Tibial artery (tissue), 4 donors: Measurements from ENCODE around the gene SEC22A.
A peak's percentile ranks its signal among the peaks of the same experiment; 100 is the strongest.

Source experiments
- DNase-seq, 2 donors: peaks; one replicate each; pipeline ENCODE4 v3.0.0-alpha.2; 2019
- H3K27ac ChIP-seq, 2 donors: fragments of 200-600 bp; sonication (generic) in 1 of 2; 1 replicate in 1 of 2; 2 replicates in 1 of 2; pipeline ENCODE4 v1.5.1; 2018 to 2019; ENCODE audit warnings: mild to moderate bottlenecking in 1 of 2
- H3K27me3 ChIP-seq, 2 donors: fragments of 200-600 bp; sonication (generic) in 1 of 2; one replicate each; pipeline versions ENCODE4 v1.5.1 to v1.6.0; 2016 to 2019
- H3K36me3 ChIP-seq, 3 donors: fragments of 200-600 bp; sonication (generic) in 2 of 3; one replicate each; pipeline ENCODE4 v1.5.1; 2016 to 2019; ENCODE audit warnings: mild to moderate bottlenecking in 2 of 3
- H3K4me1 ChIP-seq, 4 donors: fragments of 200-600 bp; sonication (generic) in 2 of 4; 1 replicate in 3 of 4; 2 replicates in 1 of 4; pipeline ENCODE4 v1.5.1; 2016 to 2019
- H3K4me3 ChIP-seq, 2 donors: fragments of 200-600 bp; sonication (generic) in 1 of 2; 1 replicate in 1 of 2; 2 replicates in 1 of 2; pipeline ENCODE4 v1.5.1; 2018 to 2019; ENCODE audit warnings: mild to moderate bottlenecking in 2 of 2
- H3K9me3 ChIP-seq, 3 donors: fragments of 200-600 bp; sonication (generic) in 1 of 3; one replicate each; pipeline ENCODE4 v1.5.1; 2016 to 2019
- intact Hi-C: fragments of 100-400 bp; cut with DNase I; formaldehyde crosslinking; loops from one replicate; pipeline ENCODE4 v1.15.0; 2023; ENCODE audit warnings: low total_unique reads
- TF ChIP-seq, protein P1 (sequence below), 2 experiments: fragments of 200-600 bp in 1 of 2; fragments of 450-650 bp in 1 of 2; IDR thresholded peaks; one replicate each; pipeline ENCODE4 v1.5.1; 2017 to 2019; ENCODE audit warnings: antibody characterized with exemption in 2 of 2, mild to moderate bottlenecking in 1 of 2, moderate library complexity in 1 of 2

The SEC22A gene, protein sequence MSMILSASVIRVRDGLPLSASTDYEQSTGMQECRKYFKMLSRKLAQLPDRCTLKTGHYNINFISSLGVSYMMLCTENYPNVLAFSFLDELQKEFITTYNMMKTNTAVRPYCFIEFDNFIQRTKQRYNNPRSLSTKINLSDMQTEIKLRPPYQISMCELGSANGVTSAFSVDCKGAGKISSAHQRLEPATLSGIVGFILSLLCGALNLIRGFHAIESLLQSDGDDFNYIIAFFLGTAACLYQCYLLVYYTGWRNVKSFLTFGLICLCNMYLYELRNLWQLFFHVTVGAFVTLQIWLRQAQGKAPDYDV

DNA sequence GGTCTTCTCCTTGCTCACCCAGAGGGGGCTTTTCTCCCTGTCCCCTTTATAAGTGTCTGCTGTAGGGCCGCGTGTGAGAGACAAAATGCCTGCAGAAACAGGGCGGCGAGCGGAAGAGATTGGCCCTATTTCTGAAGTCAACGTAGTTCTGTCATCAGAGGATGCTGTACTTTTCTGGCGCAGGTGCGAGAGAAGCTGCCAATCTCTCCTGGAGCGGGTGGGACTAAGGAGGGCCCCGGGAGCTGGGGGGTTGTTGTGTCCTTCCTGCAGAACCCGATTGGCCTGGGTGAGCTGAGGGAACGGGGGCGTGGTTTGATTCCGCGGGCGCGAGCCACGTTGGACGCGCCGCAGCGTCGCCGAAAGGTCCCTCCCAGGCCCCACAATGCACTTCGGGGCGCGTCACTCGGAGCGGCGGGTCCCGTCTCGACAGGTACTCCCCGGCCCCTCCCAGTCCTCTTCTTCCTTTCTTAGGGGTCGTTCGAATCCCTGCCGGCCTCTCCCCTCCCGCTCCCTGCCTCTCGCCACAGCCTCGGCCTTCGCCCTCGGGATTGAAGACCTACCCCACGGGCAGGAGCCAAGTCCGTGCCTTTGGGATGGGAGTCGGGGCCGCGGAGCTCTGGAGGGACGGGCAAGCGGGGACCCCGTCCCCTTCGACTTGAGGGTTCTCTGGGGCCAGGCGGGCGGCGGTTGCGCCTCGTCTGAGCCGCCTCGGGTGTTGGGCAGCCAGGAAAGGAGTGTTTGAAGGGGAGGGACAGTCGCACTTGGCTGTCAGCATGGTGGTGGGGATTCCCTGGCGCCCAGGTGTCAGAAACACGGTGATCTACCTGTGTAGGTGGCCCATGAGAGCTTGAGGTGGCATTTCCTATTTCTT lies at the start of gene SEC22A:
Gene SEC22A, plus strand, starts transcription at position 387 of the 871 bp plus-strand sequence. CDS start 7,275 bp downstream, outside the sequence.
- intact Hi-C loops = no loop called here
- peaks cover 0 to 12% (median 6%) of the 10 kb centered on the region in 4 donors for H3K4me1 ChIP-seq
- H3K36me3 ChIP-seq = no peaks in the 10 kb centered on the region
- TF ChIP-seq, protein P1, sequence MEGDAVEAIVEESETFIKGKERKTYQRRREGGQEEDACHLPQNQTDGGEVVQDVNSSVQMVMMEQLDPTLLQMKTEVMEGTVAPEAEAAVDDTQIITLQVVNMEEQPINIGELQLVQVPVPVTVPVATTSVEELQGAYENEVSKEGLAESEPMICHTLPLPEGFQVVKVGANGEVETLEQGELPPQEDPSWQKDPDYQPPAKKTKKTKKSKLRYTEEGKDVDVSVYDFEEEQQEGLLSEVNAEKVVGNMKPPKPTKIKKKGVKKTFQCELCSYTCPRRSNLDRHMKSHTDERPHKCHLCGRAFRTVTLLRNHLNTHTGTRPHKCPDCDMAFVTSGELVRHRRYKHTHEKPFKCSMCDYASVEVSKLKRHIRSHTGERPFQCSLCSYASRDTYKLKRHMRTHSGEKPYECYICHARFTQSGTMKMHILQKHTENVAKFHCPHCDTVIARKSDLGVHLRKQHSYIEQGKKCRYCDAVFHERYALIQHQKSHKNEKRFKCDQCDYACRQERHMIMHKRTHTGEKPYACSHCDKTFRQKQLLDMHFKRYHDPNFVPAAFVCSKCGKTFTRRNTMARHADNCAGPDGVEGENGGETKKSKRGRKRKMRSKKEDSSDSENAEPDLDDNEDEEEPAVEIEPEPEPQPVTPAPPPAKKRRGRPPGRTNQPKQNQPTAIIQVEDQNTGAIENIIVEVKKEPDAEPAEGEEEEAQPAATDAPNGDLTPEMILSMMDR (IDR thresholded peaks at IDR 0.05) = no peak
- H3K4me3 ChIP-seq = peak within 1 kb of the TSS; percentile 78 to 87
- H3K9me3 ChIP-seq = no peaks in the 10 kb centered on the region
- peak within 1 kb of the TSS; percentile 89 for H3K27ac ChIP-seq
- H3K27me3 ChIP-seq = no peaks in the 10 kb centered on the region
- peak; percentile 86 to 94 for DNase-seq

DNA sequence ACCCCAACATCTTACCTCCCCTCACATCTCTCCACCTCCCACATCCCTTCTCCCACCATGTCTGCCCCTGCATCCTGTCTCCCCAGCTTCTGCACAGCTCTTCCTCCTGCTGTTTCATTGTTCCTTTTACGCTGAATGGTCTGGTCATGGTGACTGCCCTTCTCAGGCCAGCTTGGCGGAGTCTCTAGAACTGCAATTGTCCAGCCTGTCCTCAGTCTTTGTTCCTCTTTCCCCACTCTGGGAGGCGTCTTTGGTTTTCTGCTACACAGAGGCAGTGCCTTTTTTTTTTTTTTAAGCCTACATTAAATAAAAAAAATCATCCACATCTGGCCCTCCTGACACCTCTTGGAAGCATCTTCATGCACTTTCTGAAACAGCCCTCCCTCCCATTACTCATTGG lies 49.1 kb upstream of the SEC22A start:
- Histone ChIP-seq H3K9me3 (no peaks in the 10 kb centered on the region), H3K36me3 (peaks cover 28 to 82% (median 37%) of the 10 kb centered on the region in 3 donors), H3K27me3 (no peaks in the 10 kb centered on the region), H3K27ac (no peak overlapping the region), H3K4me1 (peaks cover 0 to 13% (median 3%) of the 10 kb centered on the region in 4 donors), H3K4me3 (no peak overlapping the region)
- TF ChIP-seq, protein P1 (IDR thresholded peaks at IDR 0.05) = no peak
- intact Hi-C loops = no loop called here
- peak in 1 of 2 donors; percentile 37 for DNase-seq

DNA sequence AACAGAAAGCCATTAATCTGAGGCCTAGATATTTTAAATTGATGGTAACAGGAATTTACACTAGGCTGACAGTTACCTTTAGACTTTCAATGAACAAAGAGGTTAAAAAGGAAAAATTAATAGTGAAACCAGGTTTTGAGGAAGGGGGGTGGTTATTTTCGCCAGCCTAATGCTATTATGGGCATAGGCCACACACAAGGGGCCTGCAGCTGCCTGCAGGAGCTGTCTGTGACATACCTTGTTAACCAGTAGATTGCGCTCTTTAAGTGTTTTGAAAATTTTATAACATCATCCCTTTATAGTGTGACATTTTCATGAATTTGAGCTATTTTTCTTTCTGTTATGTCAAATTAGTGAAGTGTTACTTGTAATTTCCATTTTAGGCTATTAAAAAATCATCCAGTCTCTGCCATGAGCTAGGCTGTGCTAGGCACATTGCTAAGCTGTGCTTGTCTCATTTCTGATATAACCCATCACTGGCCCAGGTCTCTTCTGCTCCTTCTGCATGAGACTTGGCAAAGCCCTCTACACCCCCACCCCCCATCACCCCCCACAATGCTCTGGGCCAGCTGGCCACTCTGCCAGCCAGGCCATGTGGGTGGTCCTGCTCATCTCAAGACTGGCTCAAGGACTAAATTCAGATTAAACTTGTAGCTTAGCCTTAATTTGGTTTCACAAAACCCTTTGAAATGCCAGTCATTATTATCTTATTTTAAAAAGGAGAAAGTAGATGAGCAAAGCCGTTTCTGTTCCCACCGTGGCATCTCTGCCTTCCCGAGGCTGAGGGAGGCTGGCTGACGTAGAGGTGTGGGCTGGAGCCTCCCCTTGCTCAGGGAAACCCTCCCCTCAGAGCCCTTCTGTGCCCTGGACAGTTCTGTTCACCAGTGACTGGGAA lies 48.4 kb upstream of the SEC22A start:
- TF ChIP-seq, protein P1 (IDR thresholded peaks at IDR 0.05) = no peak
- no peaks in the 10 kb centered on the region for H3K27me3 ChIP-seq
- no peaks in the 10 kb centered on the region for H3K9me3 ChIP-seq
- H3K27ac ChIP-seq = no peak overlapping the region
- intact Hi-C loops = no loop called here
- no peak for DNase-seq
- H3K4me1 ChIP-seq = peaks cover 0 to 13% (median 4%) of the 10 kb centered on the region in 4 donors
- H3K4me3 ChIP-seq = no peak overlapping the region
- H3K36me3 ChIP-seq = peaks cover 25 to 83% (median 30%) of the 10 kb centered on the region in 3 donors

DNA sequence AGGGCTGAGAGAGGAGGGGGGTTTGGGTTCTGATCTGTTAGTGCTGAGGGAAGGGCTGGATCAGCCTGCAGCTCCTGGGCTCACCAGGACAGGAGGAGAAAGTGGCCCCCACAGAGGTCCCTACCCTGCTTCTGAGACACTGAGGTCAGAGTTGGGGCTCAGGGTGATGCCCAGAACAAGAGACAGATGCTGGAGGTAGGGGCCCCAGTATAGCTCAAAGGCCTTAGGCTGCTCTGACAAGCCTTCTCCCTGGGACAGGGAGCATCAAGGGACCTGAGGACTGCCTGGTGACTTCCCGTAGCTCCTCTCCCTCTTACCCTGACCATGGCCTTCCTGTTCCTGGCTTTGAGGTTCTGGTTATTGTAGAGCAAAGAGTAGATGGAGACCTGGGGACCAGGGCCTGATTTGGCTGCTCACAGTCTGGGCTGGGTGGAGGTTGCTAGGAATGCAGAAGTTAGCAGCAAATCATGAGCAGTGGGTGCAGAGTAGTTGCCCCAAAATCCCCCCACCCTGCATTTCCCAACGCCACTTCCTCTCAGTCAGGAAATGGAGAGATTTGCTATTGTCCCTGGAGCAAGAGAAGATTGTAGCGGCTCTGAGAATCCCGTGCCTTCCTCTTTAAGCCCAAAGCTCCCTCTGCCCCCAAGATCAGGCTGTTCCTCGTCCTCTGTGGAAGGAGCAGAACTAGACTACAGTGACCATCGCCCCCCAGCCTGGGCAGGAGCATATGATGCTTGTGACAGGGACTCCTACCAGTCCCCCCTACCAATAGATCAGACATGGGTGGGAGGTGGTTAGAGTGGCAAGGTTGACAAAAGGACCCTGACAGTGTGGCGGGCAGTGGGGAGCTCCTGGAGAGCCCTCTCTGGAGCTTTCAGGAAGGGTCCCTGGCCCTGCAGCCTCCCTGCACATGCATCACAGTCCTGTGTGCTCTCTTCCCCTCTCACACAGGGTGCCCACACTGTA lies 47.4 kb upstream of the SEC22A start:
- H3K4me3 ChIP-seq = no peak overlapping the region
- peaks cover 0 to 13% (median 4%) of the 10 kb centered on the region in 4 donors for H3K4me1 ChIP-seq
- TF ChIP-seq, protein P1 (IDR thresholded peaks at IDR 0.05) = no peak
- peak in 1 of 2 donors; percentile 50 for DNase-seq
- no peaks in the 10 kb centered on the region for H3K9me3 ChIP-seq
- no peak overlapping the region for H3K27ac ChIP-seq
- H3K27me3 ChIP-seq = no peaks in the 10 kb centered on the region
- H3K36me3 ChIP-seq = peaks cover 23 to 87% (median 37%) of the 10 kb centered on the region in 3 donors
- intact Hi-C loops = no loop called here
